ENCODE measurements around the gene MYBBP1A. TPM values are rescaled to one million over a fixed set of nuclear protein-coding genes. Genes with fewer than 3 reads are reported as not detected.

MYBBP1A gene
- total and polyA plus RNA-seq, 2 of the 13 experiments (the other 11 are each of a cell fraction or from before 2014, with no cell fraction given), result 18.6 to 54.8 TPM

GRCh38 chr17:4492721-4493561 is 62.2 kb downstream of the MYBBP1A start (continued):
- no peak for TF ChIP-seq SOX6 (IDR thresholded peaks at IDR 0.05)
- TF ChIP-seq SOX6 (CRISPR knock-in tag; IDR thresholded peaks at IDR 0.05), result no peak
- TF ChIP-seq ZNF292 (CRISPR knock-in tag; IDR thresholded peaks at IDR 0.05; ENCODE audit: borderline replicate concordance, low read depth), result no peak
- TF ChIP-seq MNT (IDR thresholded peaks at IDR 0.05), result peak; percentile 19; the same call in 1 of the 2 replicates
- peak; percentile 85 for TF ChIP-seq MEIS2 (CRISPR knock-in tag; IDR thresholded peaks at IDR 0.05)
- TF ChIP-seq ZHX2 (IDR thresholded peaks at IDR 0.05; ENCODE audit: low read depth), result no peak
- no peak; the same call in 1 of the 2 replicates for TF ChIP-seq ZHX2 (CRISPR knock-in tag; IDR thresholded peaks at IDR 0.05; ENCODE audit: borderline replicate concordance)
- peak; percentile 80; the same call in 1 of the 2 replicates for TF ChIP-seq ZNF530 (CRISPR knock-in tag; IDR thresholded peaks at IDR 0.05; ENCODE audit: low read depth)
- peak; percentile 68 for TF ChIP-seq GATAD1 (CRISPR knock-in tag; IDR thresholded peaks at IDR 0.05)
- TF ChIP-seq CREBL2 (CRISPR knock-in tag; IDR thresholded peaks at IDR 0.05; ENCODE audit: borderline replicate concordance), result no peak
- TF ChIP-seq NRL (CRISPR knock-in tag; IDR thresholded peaks at IDR 0.05; ENCODE audit: borderline replicate concordance), result no peak
- TF ChIP-seq ELK4 (CRISPR knock-in tag; IDR thresholded peaks at IDR 0.05; ENCODE audit: borderline replicate concordance), result no peak
- TF ChIP-seq KLF15 (CRISPR knock-in tag; IDR thresholded peaks at IDR 0.05; ENCODE audit: borderline replicate concordance), result peak; percentile 44; the same call in 1 of the 2 replicates
- TF ChIP-seq PREB (CRISPR knock-in tag; IDR thresholded peaks at IDR 0.05), result no peak
- no peak for TF ChIP-seq SRF (IDR thresholded peaks at IDR 0.05; ENCODE audit: low read depth, low read length)
- TF ChIP-seq MEIS1 (CRISPR knock-in tag; IDR thresholded peaks at IDR 0.05; ENCODE audit: borderline replicate concordance), result no peak
